ENCODE results near the gene SMNDC1.

SMNDC1 gene

DNA sequence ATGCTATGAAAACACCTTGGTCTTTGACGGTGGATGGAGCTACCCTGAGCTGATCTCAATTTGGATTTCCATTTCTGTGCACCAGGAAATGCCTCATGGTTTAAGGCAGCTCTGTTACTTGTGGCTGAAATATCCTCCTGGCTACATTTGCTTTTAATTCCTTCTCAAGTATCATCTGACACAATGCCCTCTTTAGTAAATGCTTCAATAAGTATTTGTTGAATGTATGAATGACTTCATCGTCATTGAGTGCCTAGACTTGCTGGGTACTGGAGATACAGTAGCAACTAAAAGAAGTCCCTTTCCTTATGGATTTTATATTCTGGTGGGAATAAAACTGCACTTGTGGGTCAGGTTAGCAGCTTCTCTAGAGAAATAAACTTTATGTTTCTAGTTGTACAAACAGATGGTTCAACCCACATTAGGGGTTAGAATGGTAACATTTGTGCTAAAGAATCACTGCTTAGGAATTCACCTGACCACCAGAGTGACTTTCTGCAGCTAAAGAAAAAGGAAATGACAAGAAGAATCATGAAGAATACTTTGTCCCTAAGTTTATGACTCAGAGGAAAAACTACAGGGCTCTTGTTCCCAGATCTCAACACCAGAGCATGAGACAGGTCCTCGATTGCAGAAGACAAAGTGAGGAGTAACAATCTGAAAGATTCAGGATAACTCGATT lies 21.8 kb upstream of the SMNDC1 start:
- peak; percentile 78 for DNase-seq

DNA sequence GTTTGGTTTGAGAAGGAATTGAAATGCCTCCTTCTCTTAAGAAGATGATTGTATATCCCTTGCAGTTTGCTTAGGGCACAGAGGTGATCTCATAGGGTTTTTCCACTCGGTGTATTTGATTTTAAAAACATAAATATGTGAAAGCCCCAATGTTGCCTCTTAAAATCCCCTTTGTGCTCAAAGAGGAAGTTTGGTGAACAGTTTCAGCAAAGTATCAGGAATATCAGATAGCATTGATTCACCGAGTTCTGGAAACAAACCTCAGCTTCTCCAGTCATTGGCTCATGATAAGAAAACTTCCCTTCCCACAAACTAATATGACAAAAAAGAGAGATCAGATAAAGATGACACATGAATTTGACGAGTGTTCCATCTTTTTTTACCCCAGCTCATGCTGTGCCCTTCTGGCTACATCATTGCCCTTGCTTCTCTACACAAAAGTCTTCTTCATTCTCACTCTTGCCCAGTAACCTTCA lies 20.1 kb upstream of the SMNDC1 start:
- peak; percentile 93 for DNase-seq

DNA sequence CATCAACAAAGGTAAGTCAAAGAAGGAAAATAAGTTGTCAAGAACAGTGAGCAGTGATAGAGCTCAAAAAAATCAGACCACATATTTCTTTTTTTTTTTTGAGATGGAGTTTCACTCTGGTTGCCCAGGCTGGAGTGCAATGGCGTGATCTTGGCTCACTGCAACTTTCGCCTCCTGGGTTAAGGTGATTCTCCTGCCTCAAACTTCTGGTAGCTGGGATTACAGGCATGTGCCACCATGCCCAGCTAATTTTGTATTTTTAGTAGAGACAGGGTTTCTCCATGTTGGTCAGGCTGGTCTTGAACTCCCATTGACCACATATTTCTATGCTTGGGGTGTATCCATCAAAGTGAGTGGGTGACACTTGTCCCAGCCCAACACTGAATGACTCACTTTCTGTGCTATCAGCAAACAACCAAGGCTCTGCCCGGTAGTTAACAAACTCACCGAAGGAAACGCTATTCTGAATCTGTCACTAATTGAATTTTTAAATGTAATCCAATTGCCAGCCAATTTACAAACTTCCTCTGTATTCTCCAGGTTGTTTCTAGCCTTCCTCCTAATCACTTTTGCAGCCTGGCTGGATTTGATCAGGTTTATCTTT lies 19.6 kb upstream of the SMNDC1 start:
- DNase-seq = peak; percentile 70

DNA sequence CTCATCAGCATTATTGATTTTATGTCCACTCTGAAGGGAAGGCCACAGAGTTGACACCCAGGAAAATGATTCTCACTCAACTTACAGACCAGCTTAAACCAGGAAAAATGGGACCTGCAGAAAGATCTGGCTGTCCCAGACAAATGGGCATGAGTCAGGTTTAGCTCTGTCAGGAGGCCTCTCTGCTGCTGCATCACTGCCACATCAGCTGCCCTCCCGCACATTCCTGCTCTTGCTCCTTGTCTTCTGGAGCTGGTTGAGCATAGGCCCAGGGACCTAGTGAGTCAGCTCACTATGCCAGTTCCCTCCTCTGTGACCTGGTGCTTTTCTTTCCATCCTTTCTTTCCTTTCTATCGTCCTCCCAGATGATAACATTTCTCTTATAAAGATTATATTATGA lies 18.8 kb upstream of the SMNDC1 start:
- peak; percentile 61 for DNase-seq

DNA sequence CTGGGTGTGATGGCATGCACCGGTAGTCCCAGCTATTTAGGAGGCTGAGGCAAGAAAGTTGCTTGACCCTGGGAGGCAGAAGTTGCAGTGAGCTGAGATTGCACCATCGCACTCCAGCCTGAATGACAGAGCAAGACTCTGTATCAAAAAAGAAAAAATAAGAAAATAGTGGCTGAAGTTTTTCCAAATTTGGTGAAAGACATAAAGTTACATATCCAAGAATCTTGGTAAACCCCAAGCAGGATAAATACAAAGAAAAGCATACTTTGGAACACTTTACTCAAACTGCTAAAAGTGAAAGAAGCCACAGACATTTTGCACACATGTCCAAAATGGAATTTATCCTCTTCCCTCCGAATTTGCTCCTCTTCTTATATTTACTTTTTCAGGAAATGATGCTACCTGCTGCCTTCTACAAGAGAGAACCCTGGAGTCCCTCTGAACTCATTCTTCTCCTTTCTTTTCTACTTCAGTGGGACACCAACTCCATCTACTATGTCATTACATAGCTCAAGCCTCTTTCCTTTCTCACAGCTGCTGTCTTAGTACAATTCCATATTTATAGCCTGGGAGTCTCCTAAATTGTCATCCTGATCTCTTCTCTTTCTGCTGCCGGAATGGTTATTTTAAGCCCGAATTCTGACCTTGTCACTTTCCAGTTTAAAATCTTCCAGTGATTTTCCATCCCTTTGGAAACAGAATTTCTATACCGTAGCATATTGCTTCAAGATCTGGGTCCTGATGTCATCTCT lies 17.3 kb upstream of the SMNDC1 start:
- DNase-seq = no peak

DNA sequence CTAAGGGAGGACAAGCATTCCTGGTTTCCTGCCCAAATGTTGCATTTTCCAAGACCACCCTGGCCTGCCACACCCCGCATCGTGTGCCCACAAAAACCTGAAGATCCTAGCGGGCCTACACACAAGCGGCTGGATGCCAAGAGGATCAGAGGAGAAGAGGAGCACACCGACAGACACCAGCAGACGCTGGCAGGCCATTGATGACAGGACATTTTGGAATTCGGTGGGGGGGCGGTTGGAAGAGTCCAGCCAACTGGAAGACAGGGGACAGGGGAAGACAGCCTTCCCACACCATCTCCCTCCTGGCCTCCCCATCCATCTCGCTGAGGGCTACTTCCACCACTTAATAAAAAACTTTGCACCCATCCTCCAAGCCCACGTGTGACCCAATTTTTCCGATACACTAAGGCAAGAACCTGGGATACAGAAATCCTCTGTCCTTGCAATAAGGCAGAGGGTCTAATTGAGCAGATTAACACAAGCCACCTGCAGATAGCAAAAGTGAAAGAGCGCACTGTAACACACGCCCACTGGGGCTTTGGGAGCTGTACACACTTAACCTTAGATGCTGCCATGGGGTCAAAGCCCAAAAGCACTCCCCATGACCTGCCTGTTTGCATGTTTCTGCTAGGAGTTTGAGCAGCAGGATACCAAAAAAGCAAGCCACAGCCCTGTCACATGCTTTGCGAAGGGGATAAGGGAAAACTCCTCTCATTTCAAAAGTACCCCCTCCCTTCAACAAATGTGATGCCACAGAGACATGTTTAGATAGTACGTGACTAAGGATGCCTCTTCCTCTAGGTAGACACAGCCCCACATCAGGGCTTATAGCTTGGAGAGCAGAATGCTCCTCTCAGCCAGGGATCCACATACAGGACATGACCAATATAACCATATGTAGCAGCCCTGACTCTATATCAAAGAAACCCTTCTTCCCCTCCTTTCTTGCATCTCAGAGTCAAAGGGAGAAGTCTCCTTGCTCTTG lies 13.4 kb upstream of the SMNDC1 start:
- DNase-seq = no peak

DNA sequence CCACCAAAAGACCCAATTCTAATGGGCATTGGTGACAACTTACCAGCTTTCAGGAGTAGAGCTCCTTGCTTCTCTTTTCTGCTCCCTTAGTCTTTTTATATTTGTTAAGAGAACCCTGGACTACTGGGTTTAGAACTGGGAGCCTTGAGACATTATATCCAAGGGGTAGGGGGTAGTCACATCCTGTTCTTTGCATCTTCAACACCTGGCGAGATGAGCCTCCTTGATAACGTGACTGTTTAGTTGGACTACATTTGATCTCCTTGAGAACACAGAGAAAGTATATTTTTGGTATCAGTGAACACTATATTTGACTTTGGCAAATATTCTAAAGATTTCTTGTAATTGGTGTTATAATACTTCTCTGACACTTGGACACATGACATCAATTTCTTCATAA lies 9.0 kb upstream of the SMNDC1 start:
- DNase-seq = no peak

DNA sequence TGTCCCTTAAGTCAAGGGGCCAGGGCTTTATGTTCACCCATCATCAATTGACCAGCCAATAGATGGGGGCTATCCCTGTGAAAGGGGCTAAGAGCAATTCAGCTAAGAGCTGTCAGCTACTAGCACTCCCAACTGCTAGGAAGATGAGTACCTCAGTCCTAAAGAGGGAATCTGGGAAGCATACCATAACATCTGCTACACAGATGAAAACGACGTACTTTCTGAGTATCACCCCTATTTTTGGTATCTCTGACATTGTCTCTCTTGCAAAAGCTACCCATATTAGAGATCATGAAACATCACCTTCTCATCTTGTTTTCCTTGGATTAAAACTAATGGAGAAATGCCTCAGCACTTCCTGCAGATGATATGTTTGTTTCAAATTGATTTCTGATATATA lies 7.5 kb upstream of the SMNDC1 start:
- DNase-seq = no peak

DNA sequence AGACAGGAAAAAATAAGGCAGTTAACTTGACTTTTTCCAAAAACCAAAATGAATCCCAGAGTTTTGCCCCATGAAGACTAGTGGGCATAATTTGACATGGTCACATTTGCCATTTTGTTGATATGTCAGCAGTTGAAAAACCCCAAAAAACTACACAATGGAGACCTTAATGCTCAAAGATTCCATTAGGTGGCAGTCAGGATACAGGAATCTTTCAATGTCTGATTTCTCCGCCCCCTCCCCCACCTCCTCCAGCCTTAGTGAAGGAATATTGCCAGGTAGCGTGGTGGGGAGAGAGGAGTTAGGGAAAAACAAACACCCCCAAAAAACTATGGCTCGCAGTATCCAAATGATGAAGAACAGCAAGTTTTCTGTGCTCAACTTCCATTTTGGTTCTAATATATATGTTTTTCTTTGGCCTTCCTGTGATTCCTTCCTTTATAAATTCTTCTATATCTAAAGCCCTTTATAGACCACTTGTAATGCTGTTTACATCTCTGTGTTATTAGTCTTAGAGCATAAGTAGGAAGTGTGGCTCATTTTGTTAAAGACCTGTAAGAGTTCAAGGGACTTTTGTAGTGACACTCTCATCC lies 6.7 kb upstream of the SMNDC1 start:
- peak; percentile 76 for DNase-seq

DNA sequence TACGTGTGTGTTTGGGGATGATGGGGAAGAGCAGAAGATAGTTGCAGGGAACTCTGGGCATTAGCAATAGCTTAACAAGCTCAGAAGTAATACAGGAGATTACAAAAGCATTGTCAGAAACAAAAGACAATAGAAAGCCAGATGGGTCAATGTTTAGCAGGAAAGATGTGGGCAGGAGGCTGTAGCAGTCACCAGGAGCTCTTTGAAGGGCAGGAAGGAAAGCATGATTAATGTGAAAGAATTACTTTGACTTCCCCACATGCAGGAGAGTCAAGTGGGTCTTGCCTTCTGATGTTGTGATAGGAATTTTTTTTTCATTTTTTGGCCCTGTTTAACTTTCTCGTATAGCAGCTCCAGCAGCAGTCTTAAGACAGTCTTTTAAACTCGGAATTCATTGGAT lies 6.0 kb upstream of the SMNDC1 start:
- DNase-seq = peak; percentile 68

DNA sequence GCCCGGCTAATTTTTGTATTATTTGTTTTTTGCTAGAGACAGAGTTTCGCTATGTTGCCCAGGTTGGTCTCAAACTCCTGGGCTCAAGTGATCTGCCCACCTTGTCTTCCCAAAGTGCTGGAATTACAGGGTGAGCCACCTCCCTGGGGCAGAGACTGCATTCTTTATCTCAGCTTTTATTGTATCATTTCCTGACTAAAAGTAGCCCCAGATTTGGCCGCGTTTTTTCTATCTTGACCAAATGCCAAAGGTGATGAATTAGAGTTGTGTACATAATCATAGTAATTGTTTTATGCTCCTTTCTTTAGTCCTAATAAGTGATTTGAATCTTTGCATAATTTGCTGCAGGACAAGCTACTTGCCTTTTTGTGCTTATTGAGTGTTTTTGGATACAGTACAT lies 3.1 kb upstream of the SMNDC1 start:
- no peak for DNase-seq

DNA sequence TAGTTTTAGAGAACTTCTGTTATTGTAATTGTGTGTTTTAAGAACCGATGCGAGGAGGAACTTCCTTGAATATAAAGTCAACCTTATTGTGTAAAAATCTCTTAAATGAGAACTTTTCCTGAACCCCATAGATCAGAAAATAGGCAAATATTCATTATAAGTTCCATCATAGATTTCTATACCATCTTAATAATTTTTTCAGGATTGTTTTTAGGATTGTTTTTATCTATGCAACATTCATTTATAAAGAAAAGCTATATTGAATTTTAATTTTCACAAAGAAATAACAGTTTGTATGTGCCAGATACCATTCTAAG lies 1.7 kb upstream of the SMNDC1 start:
- no peak for DNase-seq

DNA sequence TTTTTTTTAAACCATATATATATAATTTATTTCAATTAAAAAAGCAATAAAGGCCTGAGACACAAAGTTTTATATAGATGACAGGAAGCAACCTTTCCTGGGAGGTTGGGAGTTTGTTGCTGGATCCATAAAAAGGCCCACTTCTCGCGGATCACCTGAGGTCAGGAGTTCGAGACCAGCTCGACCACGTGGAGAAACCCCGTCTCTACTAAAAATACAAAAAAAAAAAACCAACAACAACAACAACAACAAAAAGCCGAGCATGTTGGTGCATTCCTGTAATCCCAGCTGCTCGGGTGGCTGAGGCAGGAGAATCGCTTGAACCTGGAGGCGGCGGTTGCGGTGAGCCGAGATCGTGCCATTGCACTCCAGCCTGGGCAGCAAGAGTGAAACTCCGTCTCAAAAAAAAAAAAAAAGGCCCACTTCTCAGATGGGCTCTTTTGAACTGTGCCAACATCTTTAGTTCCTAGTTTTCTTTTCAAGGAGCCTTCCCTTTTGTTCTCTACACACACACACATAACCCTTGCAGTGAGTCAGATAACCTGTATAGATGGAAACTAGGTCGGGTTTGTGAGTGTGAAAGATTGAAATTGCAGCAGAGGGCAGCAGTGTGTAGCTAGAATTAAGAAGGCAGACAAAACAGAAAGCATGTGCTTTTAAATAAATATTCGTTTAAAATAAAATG lies 1.2 kb upstream of the SMNDC1 start:
- peak; percentile 85 for DNase-seq

DNA sequence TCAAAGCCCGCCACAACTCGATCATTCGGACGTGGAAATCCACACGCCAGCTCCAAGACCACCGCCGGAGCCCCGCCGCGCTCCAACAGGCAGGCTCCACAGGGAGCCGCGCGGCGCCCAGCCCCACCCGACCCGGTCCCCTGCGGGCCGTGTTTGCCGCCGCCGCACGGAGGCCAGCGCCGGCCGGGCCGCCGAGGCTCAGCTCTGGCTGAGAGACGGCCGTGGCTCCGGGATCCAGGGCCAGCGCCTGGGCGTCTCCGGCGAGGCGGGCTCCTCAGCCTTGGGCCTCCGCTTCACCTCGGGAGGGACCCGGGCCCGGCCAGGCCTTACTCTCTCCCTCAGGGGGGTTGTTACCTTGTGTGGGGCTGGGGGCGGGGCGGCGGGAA lies 333 bp downstream of the SMNDC1 start:
- peak; percentile 30 for DNase-seq

DNA sequence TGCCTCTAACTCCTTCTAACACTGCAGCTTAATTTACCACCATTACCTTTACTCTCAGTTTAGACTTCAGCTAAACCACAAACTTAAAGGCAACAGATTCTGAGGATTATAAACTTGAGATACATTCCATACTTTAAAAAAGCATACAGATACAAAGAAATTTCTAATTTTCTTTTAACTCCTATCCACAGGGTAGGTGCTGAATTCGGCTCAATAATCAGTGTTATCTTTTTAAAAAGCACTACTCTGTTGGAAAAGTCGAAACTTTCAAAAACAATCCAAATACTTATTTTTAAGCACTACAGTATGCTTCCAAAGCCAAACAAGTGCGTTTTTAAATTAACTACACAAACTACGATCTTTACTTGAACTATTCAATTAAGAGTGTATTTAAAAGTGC lies 1.0 kb downstream of the SMNDC1 start:
- no peak for DNase-seq

DNA sequence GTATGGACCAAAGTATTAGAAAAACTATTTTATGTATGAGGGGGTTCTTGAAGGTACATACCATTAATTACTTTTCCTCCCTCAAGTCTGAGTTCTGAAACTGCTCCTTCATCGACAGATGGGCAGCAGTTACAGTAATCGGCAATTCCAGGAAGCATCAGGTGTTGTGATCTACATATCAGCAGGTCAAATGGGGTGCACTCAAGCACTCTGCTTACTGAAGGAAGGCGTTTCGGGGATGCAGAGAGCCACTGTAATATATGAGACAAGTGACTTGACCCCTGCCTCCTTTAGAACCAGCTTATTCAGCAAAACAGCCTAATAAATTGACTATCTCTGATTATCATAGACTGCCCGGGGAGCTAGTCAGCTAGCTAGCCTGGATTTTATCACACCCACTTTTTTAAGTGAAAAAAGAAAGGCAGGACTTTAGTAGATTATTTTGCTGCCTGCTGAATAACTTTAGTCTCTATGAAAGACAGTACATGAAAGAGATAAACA lies 4.2 kb downstream of the SMNDC1 start:
- no peak for DNase-seq

DNA sequence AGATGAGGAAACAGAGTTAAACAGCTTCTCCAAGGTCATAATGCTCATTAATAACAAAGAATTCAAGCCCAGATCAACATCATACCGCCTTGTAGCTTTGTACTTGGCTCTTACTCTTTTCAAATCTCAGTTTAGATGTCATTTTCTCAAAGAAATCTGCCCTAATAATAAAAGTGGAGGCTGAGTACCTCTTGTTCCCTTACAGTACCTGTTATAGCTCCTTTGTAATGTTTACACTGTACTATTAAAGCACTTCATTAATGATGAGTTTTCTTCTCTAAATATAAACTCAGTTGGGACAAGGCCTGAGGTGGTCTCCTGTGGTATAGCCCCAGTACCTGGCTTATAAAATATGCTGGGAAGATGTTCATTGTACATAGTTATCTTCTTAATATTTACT lies 7.8 kb downstream of the SMNDC1 start:
- no peak for DNase-seq

DNA sequence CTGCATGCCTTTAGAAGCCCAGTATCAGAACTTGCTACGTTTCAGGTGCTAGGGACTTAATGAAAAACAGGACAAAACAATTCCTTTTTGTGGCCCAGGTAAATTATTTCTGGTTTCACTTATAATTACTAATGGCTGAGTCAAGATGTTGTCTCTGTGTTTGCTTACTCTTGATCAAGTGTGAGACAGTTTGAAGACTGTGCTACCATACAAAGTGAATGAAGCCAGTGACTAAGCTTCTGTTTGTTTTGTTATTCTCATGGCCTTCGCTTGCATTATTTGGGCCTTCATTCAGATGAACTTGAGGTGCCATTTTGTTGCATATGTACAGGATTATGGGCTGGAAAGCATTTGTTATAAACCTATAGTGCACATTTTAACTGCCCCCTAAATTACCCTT lies 17.9 kb downstream of the SMNDC1 start:
- DNase-seq = no peak

DNA sequence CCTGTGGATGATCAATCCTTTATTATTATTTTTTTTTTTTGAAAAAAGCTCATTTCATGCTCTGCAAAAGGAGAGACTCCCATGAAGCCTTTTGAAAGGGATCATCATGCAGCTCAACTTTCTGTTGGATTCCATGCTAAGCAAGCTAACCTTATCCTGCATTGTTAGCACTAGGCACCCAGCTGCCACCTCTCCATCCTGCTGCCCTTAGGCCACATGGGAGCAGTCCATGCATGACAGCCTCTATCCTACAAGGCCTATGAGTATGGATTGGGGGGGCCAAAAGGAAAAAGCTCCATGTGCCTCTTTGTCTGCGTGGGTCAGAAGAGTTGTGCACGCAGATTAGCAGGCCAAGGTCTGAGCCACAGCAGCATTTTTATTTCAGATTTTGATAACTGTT lies 19.2 kb downstream of the SMNDC1 start:
- DNase-seq = no peak

DNA sequence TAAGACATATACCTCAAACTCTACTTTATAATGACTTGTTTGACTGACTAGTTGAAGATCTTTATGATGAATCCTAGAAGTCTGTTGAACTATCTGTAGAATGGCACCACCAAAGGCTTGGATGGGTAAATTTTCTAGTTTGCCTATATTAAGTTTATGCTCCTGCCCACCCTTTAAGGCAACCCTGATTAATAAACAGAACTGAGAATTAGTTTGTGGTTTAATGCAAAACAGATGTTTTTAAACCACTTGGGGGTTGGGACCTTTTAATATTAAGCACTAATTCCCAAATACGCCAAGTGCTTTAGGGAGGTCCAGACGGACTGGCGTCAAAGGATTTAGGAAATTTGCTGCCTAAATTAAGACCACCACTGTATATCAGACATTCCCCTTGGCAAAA lies 20.5 kb downstream of the SMNDC1 start:
- DNase-seq = no peak

DNA sequence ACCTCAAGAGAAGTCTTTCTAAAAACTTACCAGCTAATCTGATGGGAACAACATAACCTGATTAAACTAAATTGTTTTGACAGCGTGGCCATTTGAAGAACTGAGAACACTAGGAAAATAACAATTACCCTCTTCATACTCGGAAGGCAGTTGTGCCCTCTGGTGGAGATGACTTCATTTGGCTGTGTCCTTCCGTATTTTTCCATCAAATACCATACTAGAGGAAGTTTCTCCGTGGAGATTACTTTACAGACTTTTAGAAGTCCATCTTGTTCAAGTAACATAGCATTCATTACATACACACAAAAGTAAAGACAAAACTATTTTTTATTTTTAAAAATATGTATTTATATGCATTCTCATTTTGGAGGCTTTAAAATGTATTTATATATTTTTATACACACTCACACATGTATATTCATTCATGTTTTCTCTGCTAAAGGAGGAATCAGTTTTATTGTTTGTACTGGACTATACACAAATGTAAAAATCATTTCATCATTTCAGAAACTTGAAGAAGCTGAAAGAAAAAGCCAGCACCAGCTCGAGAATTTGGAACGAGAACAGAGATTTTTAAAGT lies 25.2 kb downstream of the SMNDC1 start:
- DNase-seq = peak; percentile 85
